Upper lobe of right lung (tissue), 1 donor: ENCODE measurements around the gene CCK. TPM values are rescaled to one million over a fixed set of nuclear protein-coding genes. Genes with fewer than 3 reads are reported as not detected.

Experiments
- ATAC-seq: fragments of 200-7000 bp; cut with Tn5 transposase; one replicate; pipeline ENCODE4 v1.9.1; 2020; ENCODE audit warnings: mild to moderate bottlenecking, moderate library complexity
- DNase-seq: peaks from one replicate; pipeline ENCODE4 v3.0.0-alpha.2; 2020
- H3K27ac ChIP-seq: fragments of 200-600 bp; one replicate; pipeline ENCODE4 v1.8.0; 2022
- H3K27me3 ChIP-seq: fragments of 200-600 bp; one replicate; pipeline ENCODE4 v1.8.0; 2022; ENCODE audit warnings: mild to moderate bottlenecking
- H3K36me3 ChIP-seq: fragments of 200-600 bp; one replicate; pipeline ENCODE4 v1.8.0; 2022
- H3K4me1 ChIP-seq: fragments of 200-600 bp; one replicate; pipeline ENCODE4 v1.8.0; 2022
- H3K4me3 ChIP-seq: fragments of 200-600 bp; one replicate; pipeline ENCODE4 v1.8.0; 2022; ENCODE audit warnings: mild to moderate bottlenecking
- H3K9me3 ChIP-seq: fragments of 200-600 bp; one replicate; pipeline ENCODE4 v1.8.0; 2022
- intact Hi-C: fragments of 100-400 bp; cut with DNase I; formaldehyde crosslinking; loops from one replicate; pipeline ENCODE4 v1.11.0; 2022
- total RNA-seq: library from RNA; stranded (reverse); fragmentation: NEBNext Ultra II Directional; extraction: Animal tissue kit (Norgen Biotek cat#: 25700); gene quantifications from one replicate; pipeline ENCODE4 v1.2.1, GENCODE V29; 2021
- TF ChIP-seq, protein P1 (sequence below): fragments of 200-600 bp; IDR thresholded peaks from one replicate; pipeline ENCODE4 v1.8.0; 2022; ENCODE audit warnings: antibody characterized with exemption
- donor health status: DM: no; HTN: yes; CAD: no; lungs with severe emphysema.

Gene CCK
- total RNA-seq, 1 donor from 2014 or later, result 0.67 TPM

DNA sequence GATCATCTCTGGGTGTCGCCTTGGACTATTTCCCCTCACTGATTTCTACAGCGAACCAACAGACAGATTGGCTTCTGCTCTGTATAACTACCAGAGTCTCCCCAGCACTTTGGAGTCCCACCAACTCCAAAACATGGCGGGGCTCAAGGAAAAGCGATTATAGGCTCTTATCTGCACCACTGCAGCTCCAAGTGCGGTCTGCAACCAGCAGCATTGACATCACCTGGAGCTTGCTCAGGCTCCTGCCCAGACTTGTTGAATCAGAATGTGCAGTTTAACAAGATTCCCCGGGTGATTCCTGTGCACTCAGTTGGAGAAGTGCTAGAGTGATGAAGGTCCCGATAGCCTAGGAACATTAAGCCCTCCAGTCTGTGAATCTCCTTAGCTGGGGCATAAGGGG is 9.0 kb downstream of the CCK start:
- Histone ChIP-seq H3K27ac (no peak overlapping the region), H3K4me1 (no peaks in the 10 kb centered on the region), H3K4me3 (no peak overlapping the region), H3K9me3 (no peaks in the 10 kb centered on the region), H3K27me3 (peaks cover 14% of the 10 kb centered on the region), H3K36me3 (no peaks in the 10 kb centered on the region)
- ATAC-seq, result no peak
- DNase-seq, result no peak
- intact Hi-C loops, result no loop called here
- TF ChIP-seq, protein P1, sequence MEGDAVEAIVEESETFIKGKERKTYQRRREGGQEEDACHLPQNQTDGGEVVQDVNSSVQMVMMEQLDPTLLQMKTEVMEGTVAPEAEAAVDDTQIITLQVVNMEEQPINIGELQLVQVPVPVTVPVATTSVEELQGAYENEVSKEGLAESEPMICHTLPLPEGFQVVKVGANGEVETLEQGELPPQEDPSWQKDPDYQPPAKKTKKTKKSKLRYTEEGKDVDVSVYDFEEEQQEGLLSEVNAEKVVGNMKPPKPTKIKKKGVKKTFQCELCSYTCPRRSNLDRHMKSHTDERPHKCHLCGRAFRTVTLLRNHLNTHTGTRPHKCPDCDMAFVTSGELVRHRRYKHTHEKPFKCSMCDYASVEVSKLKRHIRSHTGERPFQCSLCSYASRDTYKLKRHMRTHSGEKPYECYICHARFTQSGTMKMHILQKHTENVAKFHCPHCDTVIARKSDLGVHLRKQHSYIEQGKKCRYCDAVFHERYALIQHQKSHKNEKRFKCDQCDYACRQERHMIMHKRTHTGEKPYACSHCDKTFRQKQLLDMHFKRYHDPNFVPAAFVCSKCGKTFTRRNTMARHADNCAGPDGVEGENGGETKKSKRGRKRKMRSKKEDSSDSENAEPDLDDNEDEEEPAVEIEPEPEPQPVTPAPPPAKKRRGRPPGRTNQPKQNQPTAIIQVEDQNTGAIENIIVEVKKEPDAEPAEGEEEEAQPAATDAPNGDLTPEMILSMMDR, result no peak

- intact Hi-C loops, result no loop called here
- peaks cover 8% of the 10 kb centered on the region for H3K27me3 ChIP-seq
Observed at GRCh38 chr3:42256135-42256819, 9.7 kb downstream of the CCK start.

GRCh38 chr3:42254566-42254965 is 11.4 kb downstream of the CCK start:
- no peak overlapping the region for H3K4me3 ChIP-seq
- intact Hi-C loops, result no loop called here
- TF ChIP-seq, protein P1, result no peak
- H3K4me1 ChIP-seq, result no peaks in the 10 kb centered on the region
- ATAC-seq (no peak), DNase-seq (no peak)
- H3K27me3 ChIP-seq, result no peaks in the 10 kb centered on the region
- H3K9me3 ChIP-seq, result no peaks in the 10 kb centered on the region
- no peaks in the 10 kb centered on the region for H3K36me3 ChIP-seq
- no peak overlapping the region for H3K27ac ChIP-seq

More at GRCh38 chr3:42256135-42256819, 9.7 kb downstream of the CCK start:
- no peak for ATAC-seq
- Histone ChIP-seq H3K27ac (no peak overlapping the region), H3K36me3 (no peaks in the 10 kb centered on the region), H3K9me3 (no peaks in the 10 kb centered on the region), H3K4me1 (no peaks in the 10 kb centered on the region), H3K4me3 (no peak overlapping the region)
- TF ChIP-seq, protein P1, result no peak
- no peak for DNase-seq

DNA sequence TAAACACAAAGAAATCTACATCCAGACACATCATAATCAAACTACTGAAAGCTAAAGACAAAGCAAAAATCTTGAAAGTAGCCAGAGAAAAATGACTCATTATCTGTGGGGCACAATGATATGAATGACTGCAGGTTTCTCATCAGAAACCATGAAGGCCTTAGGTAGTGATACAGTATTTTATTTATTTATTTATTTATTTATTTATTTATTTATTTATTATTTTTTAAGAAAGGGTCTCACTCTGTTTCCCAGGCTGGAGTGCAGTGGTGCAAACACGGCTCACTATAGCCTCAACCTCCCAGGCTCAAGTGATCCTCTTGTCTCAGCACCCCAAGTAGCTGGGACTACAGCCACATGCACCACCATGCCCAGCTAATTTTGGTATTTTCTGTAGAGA is 15.2 kb downstream of the CCK start:
- no peak for DNase-seq
- Histone ChIP-seq H3K27me3 (no peaks in the 10 kb centered on the region), H3K4me1 (no peaks in the 10 kb centered on the region), H3K9me3 (no peaks in the 10 kb centered on the region), H3K4me3 (no peak overlapping the region), H3K36me3 (no peaks in the 10 kb centered on the region), H3K27ac (no peak overlapping the region)
- TF ChIP-seq, protein P1, result no peak
- intact Hi-C loops, result no loop called here
- ATAC-seq, result no peak

DNA sequence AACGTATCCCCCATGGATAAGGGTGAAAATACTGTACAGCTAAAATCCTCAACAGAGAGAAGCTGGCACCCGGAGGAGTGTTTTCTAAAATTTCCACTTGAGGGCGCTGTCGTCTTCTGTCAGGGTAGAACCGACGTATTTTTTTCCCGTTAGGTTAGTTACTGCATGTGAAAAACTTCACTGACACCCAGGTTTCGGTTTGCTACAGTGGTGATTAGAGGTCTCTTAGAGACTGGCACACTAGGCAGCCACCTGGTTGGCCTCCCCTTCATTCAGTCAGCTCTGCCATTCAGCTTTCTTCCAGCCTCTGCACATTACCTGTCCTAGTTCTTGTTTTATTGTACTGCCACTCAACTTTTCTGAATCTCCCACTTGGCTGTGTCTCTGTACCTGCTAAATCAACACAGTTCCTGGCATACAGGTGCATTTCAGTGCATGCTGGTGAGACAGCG is 18.4 kb downstream of the CCK start:
- H3K4me3 ChIP-seq, result no peak overlapping the region
- no peaks in the 10 kb centered on the region for H3K4me1 ChIP-seq
- intact Hi-C loops, result loop anchor here (5.0 kb wide), 1 partner anchor 195 kb away; no protein-coding TSS in a partner anchor
- H3K36me3 ChIP-seq, result no peaks in the 10 kb centered on the region
- H3K27ac ChIP-seq, result no peak overlapping the region
- no peaks in the 10 kb centered on the region for H3K9me3 ChIP-seq
- TF ChIP-seq, protein P1, result peak; percentile 72
- DNase-seq, result no peak
- H3K27me3 ChIP-seq, result no peaks in the 10 kb centered on the region
- peak; percentile 85 for ATAC-seq
